ENCODE results near the gene GTPBP1. TPM values are rescaled to one million over a fixed set of nuclear protein-coding genes. Genes with fewer than 3 reads are reported as not detected.

Gene GTPBP1
- total and polyA plus RNA-seq, 2 of the 4 experiments (the other 2 are of a cell fraction), result 12.4 to 29.5 TPM

DNA sequence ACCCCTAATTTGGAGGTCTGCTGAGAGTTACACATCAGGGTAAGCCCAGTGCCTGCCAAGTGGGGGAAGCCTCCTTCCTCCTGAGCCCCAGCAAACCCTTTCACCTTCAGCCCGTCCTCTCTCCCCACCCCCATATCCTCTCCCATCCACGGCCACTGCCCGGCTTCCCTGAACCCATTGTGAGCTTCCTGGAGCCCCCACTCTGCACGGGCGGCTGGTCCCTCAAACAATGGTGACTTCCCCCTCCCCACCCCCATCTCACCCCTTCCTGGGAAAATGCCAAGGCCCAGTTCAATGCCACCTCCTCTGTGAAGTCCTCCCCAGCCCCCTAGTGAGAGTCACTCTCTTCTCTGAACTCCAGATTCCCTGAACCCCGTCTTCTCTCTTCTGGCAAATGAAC lies 70.3 kb downstream of the GTPBP1 start:
- Histone ChIP-seq H3K79me1 (ENCODE audit: low read depth in 1 of 2, low read length in 2 of 2) (0 out of 4 replicates have a peak, but pooled peaks cover 0 to 3% of the 10 kb centered on the region in 2 experiments), H3K18ac (ENCODE audit: low read depth, low read length) (no peak overlapping the region), H3K9ac (ENCODE audit: low read depth, low read length) (no peak overlapping the region), H4K91ac (ENCODE audit: insufficient read depth, low read depth, low read length) (no peak overlapping the region), H2BK5ac (ENCODE audit: low read depth, low read length, poor library complexity, severe bottlenecking) (no peak overlapping the region), H4K20me1 (ENCODE audit: insufficient read depth, low read length) (no peaks in the 10 kb centered on the region; the same call in 1 of the 2 replicates), H3K23ac (ENCODE audit: low read depth, low read length) (no peak overlapping the region), H3K56ac (ENCODE audit: extremely low read depth, insufficient read depth, low read length) (no peak overlapping the region), H3K4ac (ENCODE audit: low read depth, low read length) (no peak overlapping the region), H2AK5ac (ENCODE audit: low read depth, low read length) (no peak overlapping the region), H4K8ac (ENCODE audit: low read depth in 2 of 2, low read length in 2 of 2) (no peak overlapping the region), H3K4me3 (ENCODE audit: insufficient read depth, low read depth, low read length) (no peak overlapping the region), H2BK120ac (ENCODE audit: low read depth, low read length) (no peak overlapping the region), H2AK9ac (replicated peaks; ENCODE audit: low read depth, low read length, poor library complexity) (no peak overlapping the region), H2BK15ac (ENCODE audit: low read depth, low read length) (no peak overlapping the region), H2AFZ (replicated peaks; ENCODE audit: low read length, poor library complexity) (no peak overlapping the region), H3K4me1 (ENCODE audit: control insufficient read depth, insufficient read depth, low read length) (no peaks in the 10 kb centered on the region), H3K14ac (replicated peaks; ENCODE audit: low read depth, low read length) (no peak overlapping the region), H3K27me3 (ENCODE audit: control insufficient read depth, insufficient read depth, low read length) (no peaks in the 10 kb centered on the region), H3K9me1 (ENCODE audit: insufficient read depth, low read length) (no peaks in the 10 kb centered on the region), H3K4me2 (ENCODE audit: low read depth, low read length) (no peak overlapping the region), H2BK20ac (ENCODE audit: low read depth, low read length) (no peak overlapping the region), H3K27ac (ENCODE audit: insufficient read depth, low read length) (no peak overlapping the region), H3K36me3 (ENCODE audit: control insufficient read depth, insufficient read depth, low read length) (peaks cover 14% of the 10 kb centered on the region; the same call in 1 of the 2 replicates), H3K9me3 (ENCODE audit: control insufficient read depth, insufficient read depth, low read length) (no peaks in the 10 kb centered on the region), H4K5ac (ENCODE audit: low read depth, low read length) (no peak overlapping the region)
- ATAC-seq (ENCODE audit: low read depth) (no peak), DNase-seq (no peak)
- TF ChIP-seq FOS (IDR thresholded peaks at IDR 0.05; ENCODE audit: low read depth, low read length) (no peak), NFE2L2 (IDR thresholded peaks at IDR 0.05; ENCODE audit: low read depth, low read length) (no peak), CHD1 (IDR thresholded peaks at IDR 0.05; ENCODE audit: low read depth, low read length) (no peak), RAD21 (IDR thresholded peaks at IDR 0.05; ENCODE audit: low read length) (no peak), USF2 (IDR thresholded peaks at IDR 0.05; ENCODE audit: low read depth, low read length) (no peak), MAFK (IDR thresholded peaks at IDR 0.05; ENCODE audit: low read depth, low read length) (no peak), MAZ (IDR thresholded peaks at IDR 0.05; ENCODE audit: borderline replicate concordance, low read depth, low read length) (no peak), BHLHE40 (IDR thresholded peaks at IDR 0.05; ENCODE audit: low read depth, low read length) (no peak), RFX5 (IDR thresholded peaks at IDR 0.05; ENCODE audit: low read depth, low read length) (no peak)
- TF ChIP-seq, protein P1, sequence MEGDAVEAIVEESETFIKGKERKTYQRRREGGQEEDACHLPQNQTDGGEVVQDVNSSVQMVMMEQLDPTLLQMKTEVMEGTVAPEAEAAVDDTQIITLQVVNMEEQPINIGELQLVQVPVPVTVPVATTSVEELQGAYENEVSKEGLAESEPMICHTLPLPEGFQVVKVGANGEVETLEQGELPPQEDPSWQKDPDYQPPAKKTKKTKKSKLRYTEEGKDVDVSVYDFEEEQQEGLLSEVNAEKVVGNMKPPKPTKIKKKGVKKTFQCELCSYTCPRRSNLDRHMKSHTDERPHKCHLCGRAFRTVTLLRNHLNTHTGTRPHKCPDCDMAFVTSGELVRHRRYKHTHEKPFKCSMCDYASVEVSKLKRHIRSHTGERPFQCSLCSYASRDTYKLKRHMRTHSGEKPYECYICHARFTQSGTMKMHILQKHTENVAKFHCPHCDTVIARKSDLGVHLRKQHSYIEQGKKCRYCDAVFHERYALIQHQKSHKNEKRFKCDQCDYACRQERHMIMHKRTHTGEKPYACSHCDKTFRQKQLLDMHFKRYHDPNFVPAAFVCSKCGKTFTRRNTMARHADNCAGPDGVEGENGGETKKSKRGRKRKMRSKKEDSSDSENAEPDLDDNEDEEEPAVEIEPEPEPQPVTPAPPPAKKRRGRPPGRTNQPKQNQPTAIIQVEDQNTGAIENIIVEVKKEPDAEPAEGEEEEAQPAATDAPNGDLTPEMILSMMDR (conservative IDR thresholded peaks at IDR 0.05; ENCODE audit: low read depth, low read length), result no peak
- intact Hi-C loops (cut with micrococcal nuclease) (no loop called here), in situ Hi-C loops (cut with MboI; ENCODE audit: low sequenced_read_pairs) (no loop called here), dilution Hi-C loops (cut with HindIII; ENCODE audit: low sequenced_read_pairs, unreplicated experiment) (no loop called here)
- BruUV-seq (replicated peaks), result no TSS peak
- ChIA-PET POLR2A (ENCODE audit: unreplicated experiment) (no interaction called here), CTCF (no interaction called here)
- WGBS, 2 experiments (ENCODE audit: extremely low coverage in 2 of 2, insufficient read length in 1 of 2), result 56% methylated on average over 2 of the region's 6 CpGs; no CpG with 5 or more reads in 1 of the 2 experiments

Data from IMR-90 (cell line).